ENCODE results near the gene NR3C2.

DNA sequence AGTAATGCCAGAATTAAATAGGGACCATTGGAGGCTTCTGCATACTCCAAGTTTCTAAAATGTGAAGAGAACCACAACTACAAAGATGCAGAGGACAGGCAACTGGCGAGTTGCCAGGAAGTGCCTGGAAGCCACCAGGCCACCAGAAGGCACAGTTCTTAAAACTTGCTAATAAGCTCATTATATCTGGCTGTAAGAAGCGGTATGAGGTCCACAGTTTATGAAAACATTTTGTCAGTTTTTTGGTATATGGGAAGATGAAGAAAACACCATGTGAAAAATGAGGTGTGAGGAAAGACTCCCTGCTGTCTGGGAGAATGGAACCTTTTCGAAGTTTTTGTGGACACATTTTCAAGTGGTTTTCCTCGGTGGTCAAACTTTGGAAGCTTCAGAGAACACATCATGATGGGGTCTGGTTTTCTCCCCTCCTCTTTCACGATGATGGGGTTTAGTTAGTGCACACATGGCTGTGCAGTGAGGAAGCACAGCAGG is 202.7 kb downstream of the NR3C2 start:
- TF ChIP-seq, protein P1, sequence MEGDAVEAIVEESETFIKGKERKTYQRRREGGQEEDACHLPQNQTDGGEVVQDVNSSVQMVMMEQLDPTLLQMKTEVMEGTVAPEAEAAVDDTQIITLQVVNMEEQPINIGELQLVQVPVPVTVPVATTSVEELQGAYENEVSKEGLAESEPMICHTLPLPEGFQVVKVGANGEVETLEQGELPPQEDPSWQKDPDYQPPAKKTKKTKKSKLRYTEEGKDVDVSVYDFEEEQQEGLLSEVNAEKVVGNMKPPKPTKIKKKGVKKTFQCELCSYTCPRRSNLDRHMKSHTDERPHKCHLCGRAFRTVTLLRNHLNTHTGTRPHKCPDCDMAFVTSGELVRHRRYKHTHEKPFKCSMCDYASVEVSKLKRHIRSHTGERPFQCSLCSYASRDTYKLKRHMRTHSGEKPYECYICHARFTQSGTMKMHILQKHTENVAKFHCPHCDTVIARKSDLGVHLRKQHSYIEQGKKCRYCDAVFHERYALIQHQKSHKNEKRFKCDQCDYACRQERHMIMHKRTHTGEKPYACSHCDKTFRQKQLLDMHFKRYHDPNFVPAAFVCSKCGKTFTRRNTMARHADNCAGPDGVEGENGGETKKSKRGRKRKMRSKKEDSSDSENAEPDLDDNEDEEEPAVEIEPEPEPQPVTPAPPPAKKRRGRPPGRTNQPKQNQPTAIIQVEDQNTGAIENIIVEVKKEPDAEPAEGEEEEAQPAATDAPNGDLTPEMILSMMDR (IDR thresholded peaks at IDR 0.05), result no peak
- TF ChIP-seq POLR2A (IDR thresholded peaks at IDR 0.05), result no peak
- no peak for TF ChIP-seq EP300 (IDR thresholded peaks at IDR 0.05)

All from tibial nerve (tissue), 4 donors.